Omental fat pad (tissue), 4 donors: ENCODE measurements around the gene COL4A1. TPM values are rescaled to one million over a fixed set of nuclear protein-coding genes. Genes with fewer than 3 reads are reported as not detected.
A peak's percentile ranks its signal among the peaks of the same experiment; 100 is the strongest.
"Not testable (repeated sequence)": the region's sequence is repeated elsewhere in the genome, so short reads cannot be mapped to it uniquely, and the experiment has no call there.

Experiments used
- ATAC-seq: fragments of 150-250 bp; one replicate; pipeline ENCODE4 v1.9.1; 2016; ENCODE audit warnings: mild to moderate bottlenecking, moderate library complexity; ENCODE audit not compliant: low FRiP score
- DNase-seq: peaks from one replicate; pipeline ENCODE4 v3.0.0-alpha.2; 2019; ENCODE audit warnings: low spot score
- total RNA-seq, 4 donors: library from RNA; depleted of rRNA; stranded (reverse); fragments of >200 nt; gene quantifications; one replicate each; pipeline ENCODE4 v1.1.0, GENCODE V29; 2016
- TF ChIP-seq, protein P1 (sequence below), 3 donors: fragments of 450-650 bp; IDR thresholded peaks; one replicate each; pipeline ENCODE4 v1.5.1; 2016 to 2017; ENCODE audit warnings: antibody characterized with exemption in 3 of 3, mild to moderate bottlenecking in 3 of 3, moderate library complexity in 2 of 3

The COL4A1 gene
- total RNA-seq, 4 donors from 2014 or later, result 611 to 1,113 (median 995) TPM

DNA sequence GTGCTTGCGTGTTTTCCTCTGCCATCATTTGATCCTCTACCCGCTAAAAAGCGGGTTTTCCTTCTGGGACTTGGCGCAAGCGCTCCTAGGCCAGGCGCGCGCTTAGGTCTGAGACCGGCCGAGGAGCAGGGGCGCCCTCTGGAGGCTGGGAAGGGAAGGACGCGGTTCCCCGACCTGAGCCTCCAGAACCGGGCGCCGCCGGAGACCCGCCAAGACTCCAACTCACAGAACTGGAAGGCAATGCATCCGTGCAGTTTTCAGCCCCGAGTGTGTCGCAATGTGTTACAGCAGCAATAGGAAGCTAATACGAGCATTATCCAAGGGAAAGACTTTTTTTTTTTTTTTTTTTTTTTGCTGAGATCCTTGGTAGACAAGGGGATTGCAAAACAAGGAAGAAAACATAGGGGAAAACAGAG is 190.9 kb downstream of the COL4A1 start:
- DNase-seq (no peak), ATAC-seq (peak; percentile 73)
- TF ChIP-seq, protein P1, sequence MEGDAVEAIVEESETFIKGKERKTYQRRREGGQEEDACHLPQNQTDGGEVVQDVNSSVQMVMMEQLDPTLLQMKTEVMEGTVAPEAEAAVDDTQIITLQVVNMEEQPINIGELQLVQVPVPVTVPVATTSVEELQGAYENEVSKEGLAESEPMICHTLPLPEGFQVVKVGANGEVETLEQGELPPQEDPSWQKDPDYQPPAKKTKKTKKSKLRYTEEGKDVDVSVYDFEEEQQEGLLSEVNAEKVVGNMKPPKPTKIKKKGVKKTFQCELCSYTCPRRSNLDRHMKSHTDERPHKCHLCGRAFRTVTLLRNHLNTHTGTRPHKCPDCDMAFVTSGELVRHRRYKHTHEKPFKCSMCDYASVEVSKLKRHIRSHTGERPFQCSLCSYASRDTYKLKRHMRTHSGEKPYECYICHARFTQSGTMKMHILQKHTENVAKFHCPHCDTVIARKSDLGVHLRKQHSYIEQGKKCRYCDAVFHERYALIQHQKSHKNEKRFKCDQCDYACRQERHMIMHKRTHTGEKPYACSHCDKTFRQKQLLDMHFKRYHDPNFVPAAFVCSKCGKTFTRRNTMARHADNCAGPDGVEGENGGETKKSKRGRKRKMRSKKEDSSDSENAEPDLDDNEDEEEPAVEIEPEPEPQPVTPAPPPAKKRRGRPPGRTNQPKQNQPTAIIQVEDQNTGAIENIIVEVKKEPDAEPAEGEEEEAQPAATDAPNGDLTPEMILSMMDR (IDR thresholded peaks at IDR 0.05), result peak in 1 of 3 donors; percentile 55

DNA sequence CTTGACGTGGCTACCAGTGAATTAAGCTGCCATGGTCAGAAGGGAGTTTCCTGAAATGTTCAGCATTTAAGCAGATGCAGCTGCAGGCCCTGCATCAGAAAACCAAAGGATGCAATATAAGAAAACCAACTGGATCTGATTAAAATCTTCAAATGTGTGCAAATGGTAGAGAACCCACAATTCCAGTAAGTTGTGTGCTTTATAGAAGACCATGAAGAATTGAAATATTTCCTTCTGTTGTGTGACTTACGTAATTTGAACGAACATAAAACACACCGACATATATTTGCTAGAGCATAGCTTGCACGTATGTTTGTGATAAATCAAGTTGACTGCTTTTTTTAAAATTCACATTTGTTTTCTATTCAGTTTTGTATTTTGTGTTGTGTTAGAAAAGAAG is 191.4 kb downstream of the COL4A1 start:
- TF ChIP-seq, protein P1 (IDR thresholded peaks at IDR 0.05), result no peak
- no peak for ATAC-seq
- DNase-seq, result no peak

DNA sequence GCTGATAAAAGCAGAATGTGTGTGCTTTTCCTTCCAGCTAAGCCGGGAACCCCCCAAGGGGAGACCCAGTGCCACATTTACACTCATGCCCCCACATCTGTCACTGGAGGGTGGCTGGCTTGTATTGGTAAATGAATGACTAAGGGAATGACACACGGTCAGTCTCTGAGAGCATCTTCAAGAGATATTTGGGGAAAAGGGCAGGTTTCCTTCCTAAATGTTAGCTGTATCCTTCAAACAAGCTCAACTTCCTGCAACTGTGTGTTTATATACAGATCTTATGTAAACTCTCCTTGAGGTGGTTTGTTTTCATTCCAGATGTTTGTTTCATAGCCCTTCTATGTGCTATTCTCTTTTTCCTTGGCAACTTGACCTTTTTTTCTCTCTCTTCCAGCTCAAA is 192.6 kb downstream of the COL4A1 start:
- DNase-seq (no peak), ATAC-seq (no peak)
- TF ChIP-seq, protein P1 (IDR thresholded peaks at IDR 0.05), result no peak

DNA sequence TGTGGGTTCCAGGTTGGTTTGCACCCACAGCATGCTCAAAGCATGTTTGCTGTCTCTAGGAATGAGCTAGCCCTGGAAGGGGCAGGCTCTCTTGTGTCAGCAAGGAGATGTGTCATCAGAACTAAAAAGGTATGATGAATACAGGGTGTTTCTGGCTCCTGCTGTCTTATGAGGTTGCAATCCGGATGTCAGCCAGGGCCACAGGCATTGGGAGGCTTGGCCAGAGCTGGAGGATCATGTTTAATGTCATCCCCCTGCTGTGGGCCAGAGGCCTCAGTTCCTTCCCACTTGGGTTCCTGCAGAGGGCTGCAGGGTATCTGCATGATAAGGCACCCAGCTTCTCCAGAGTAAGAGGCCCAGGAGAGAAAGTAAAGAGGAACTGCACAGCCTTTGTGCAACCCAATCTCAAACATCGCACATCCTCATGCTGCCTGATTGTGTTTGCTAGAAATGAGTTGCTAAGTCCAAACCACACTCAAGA is 193.6 kb downstream of the COL4A1 start:
- DNase-seq (no peak), ATAC-seq (no peak)
- TF ChIP-seq, protein P1 (IDR thresholded peaks at IDR 0.05), result no peak

DNA sequence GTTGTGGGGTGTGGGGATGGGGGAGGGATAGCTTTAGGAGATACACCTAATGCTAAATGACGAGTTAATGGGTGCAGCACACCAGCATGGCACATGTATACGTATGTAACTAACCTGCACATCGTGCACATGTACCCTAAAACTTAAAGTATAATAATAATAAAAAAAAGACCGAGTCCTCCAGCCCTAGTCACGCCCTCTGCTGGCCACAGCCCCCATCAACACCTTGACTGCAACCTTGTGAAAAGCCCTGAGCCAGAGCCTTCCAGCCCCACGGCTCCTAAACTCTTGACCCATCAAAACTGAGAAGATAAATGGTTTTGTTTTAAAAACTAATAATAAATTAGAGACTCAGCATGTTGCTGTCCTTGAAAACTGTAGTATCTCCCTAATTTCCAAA is 194.6 kb downstream of the COL4A1 start:
- DNase-seq, ATAC-seq: not testable (repeated sequence)

DNA sequence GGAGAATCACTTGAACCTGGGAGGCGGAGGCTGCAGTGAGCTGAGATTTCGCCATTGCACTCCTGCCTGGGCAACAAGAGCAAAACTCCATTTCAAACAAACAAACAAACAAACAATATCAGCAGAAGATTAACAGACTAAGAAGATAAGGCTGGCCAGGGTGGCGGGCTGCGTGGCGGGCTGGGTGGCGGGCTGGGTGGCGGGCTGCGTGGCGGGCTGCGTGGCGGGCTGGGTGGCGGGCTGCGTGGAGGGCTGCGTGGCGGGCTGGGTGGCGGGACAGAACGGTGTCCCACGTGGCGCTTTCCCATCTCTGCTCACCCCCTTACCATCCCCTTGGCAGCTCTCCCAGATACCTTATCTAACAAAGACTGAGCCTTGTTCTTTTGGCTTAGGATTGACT is 196.2 kb downstream of the COL4A1 start:
- TF ChIP-seq, protein P1 (IDR thresholded peaks at IDR 0.05), result no peak
- DNase-seq, result no peak
- ATAC-seq, result no peak

DNA sequence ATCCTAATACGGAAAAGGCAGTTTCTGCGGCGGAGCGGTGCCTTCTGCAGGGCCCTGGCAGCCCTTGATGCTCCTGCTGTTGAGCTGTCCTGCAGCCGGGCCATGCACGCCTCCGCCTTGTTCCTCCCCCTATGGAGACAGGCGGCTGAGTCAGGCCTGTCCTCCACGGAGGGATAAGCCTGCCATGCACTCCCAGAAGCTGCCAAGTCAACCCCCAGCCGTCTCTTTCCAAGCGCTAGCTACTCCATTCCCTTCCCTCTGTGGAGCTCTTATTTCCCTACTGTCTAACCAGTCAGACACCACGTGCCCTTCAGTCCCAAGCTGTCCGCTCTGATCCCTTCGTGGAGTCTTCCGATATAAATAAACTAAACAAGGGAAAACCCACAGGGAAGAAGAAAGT is 197.0 kb downstream of the COL4A1 start:
- no peak for DNase-seq
- peak; percentile 92 for ATAC-seq
- TF ChIP-seq, protein P1 (IDR thresholded peaks at IDR 0.05), result no peak
